ENCODE measurements around the gene MAMDC2.
"Not testable (repeated sequence)": the region's sequence is repeated elsewhere in the genome, so short reads cannot be mapped to it uniquely, and the experiment has no call there.

Gene MAMDC2

GRCh38 chr9:70217029-70217428, 173.4 kb downstream of the MAMDC2 start:
- no peak for DNase-seq

- no peak for DNase-seq
Observed at GRCh38 chr9:70218767-70219166, 175.1 kb downstream of the MAMDC2 start.

DNA sequence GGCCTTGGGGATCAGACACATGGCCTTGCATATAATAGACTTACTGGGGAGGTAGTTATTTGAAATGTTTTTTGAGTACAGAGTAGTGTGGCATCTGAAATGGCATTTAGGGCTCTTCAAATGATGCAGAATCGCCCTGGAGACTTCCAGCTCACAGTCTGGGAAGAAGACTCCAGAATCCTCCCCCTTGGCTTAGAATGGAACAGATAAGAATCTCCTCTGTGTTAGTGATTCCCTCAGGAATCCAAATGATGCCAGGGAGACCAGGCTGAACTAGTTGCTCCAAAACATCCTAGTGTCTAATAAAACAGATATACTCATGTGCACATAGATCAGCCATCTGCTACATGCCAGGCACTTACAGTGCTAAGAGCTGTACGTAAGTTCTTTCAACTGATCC, 176.6 kb downstream of the MAMDC2 start:
- no peak for DNase-seq

DNA sequence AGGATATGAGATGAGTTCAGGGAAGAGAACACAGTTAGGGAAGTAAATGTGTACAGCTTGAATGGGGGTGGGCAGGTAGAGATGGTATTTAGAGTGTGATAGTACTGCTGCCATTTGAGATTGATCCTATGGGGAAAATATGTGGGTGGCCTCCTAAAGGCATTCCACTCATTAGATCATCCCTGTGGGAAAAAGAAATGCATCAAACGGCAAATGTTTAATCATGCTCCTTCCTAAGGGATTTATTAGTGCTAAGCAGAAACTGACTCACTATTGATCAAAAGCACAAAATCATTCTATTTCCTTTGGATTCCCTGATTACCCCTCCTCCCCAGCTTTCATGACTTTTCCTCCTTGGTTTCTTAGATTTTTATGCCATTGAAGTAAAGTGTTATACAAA, 178.7 kb downstream of the MAMDC2 start:
- DNase-seq: no peak

DNA sequence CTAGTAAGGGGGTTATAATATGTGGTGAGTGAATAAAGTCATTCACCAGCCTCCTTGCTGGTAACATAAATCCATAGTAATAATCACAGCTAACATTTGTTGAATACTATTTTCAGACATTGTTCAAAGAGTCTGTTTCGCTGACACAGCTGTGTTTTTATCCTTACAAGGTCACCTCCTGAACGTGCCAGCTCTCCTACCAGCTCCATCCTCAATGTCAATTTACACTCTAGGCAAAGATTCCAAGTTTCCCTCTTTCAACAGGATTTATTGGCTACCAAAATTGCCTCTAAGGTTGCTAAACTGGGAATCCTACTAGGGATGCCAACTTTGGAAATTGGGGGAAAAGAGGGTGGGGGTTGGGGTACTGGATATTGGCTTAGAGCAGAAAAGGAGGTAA, 184.5 kb downstream of the MAMDC2 start:
- DNase-seq: no peak

- DNase-seq: no peak
Observed at GRCh38 chr9:70228611-70229010, 185.0 kb downstream of the MAMDC2 start.

DNA sequence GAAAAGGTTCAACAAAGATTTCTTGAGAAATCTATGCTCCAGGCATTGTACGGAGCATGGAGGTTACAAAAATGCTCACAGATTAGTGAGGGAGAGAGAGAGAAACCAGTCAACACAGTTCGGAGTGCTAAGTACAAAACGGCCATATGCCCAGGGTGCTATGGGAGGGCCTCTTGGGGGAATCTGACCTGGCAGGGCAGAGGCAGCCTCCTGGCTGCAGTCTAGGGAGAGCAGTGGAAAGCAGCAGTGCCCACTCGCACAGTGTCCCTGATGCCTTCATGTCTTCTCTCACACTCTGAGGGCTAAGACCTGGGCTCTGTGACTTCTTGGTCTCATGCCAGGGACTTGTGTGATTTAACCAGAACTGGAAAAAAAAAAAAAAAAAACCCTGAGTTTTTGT, 185.4 kb downstream of the MAMDC2 start:
- DNase-seq: no peak

DNA sequence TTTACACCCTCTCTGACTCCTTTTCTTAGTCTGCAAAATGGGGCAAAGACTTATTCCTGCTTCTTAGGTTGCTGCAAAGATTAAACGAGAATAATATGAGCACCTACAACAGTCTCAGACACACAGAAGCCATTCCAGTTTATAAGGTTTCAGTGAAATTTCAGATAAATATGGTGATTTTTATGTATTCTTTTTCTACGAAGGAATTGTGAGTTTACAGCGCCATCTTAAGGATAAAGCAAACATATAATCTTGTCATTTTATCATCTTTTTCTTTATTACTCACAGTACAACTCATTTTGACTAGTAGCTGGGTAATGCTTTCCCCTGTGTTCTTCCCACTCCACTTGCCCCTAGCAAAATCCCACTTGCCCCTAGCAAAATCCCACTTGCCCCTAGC, 185.9 kb downstream of the MAMDC2 start:
- no peak for DNase-seq

- DNase-seq: no peak
Observed at GRCh38 chr9:70232476-70232875, 188.8 kb downstream of the MAMDC2 start.

DNA sequence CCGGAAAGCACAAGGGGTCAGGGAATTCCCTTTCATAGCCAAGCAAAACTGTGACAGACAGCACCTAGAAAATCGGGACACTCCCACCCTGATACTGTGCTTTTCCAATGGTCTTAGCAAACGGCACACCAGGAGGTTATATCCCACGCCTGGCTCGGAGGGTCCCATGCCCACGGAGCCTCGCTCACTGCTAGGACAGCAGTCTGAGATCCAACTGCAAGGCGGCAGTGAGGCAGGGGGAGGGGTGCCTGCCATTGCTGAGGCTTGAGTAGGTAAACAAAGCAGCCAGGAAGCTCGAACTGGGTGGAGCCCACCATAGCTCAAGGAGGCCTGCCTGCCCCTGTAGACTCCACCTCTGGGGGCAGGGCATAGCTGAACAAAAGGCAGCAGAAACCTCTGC, 190.6 kb downstream of the MAMDC2 start:
- DNase-seq: not testable (repeated sequence)

- DNase-seq: not testable (repeated sequence)
Observed at GRCh38 chr9:70245952-70246351, 202.3 kb downstream of the MAMDC2 start.

GRCh38 chr9:70250221-70250620, 206.6 kb downstream of the MAMDC2 start:
- DNase-seq: no peak

- DNase-seq: no peak
Observed at GRCh38 chr9:70255486-70255885, 211.8 kb downstream of the MAMDC2 start.

- no peak for DNase-seq
Observed at GRCh38 chr9:70256123-70256551, 212.5 kb downstream of the MAMDC2 start.

GRCh38 chr9:70257502-70257901, 213.9 kb downstream of the MAMDC2 start:
- DNase-seq: no peak

DNA sequence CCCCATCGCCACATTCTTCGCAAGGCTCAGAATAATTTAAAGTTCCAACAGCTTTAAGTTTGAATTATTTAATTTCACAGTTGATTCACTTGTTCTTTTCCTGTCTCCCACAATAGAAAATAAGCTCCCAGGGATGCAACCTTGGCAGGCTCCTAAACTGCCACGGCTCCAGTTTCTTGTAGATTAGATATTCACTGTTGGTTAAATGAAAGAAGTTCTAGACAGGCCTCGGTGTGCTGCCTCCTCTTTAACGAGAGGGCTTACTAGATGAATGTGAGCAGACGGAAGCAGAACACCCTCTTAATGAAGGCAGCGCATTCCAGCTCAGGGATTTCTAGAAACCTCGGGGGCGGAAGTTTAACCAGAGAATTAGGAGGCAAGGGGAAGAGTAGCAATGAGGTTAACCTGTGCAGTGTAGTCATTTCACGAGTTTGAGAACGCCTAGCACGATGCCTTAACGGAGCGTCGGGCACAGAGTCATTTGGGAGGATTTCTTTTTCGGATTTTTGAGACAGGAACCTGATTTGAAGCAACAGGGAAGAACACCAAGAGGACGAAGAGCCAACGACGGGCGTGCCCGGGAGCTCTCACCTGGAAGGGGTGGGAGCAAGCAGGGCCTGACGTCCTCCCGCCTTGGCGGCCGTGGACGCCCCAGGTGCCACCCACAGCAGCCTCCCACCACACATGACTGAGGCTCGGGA, 214.5 kb downstream of the MAMDC2 start:
- peak in 2 of 4 experiments; percentile 38 to 47 for DNase-seq

- DNase-seq: peak; percentile 72 to 80 (median 76)
Observed at GRCh38 chr9:70258692-70259511, 215.3 kb downstream of the MAMDC2 start, which contains the start of gene SMC5. SMC5 (plus strand) TSS chr9:70258978; CDS start chr9:70259079, 101 bp downstream.

GRCh38 chr9:70259512-70259802, 215.8 kb downstream of the MAMDC2 start:
- no peak for DNase-seq

DNA sequence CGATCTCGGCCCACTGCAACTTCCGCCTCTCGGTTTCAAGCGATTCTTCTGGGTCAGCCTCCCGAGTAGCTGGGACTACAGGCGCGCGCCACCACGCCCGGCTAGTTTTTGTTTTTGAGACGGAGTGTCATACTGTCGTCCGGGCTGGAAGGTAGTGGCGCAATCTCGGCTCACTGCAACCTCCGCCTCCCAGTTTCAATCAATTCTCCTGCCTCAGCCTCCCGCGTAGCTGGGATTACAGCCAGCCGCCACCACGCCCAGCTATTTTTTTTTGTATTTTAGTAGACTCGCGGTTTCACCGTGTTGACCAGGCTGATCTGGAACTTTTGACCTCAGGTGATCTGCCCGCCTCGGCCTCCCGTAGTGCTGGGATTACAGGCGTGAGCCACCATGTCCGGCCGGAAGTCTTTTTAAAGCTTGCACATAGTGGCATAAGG, 216.4 kb downstream of the MAMDC2 start:
- no peak for DNase-seq

- no peak for DNase-seq
Observed at GRCh38 chr9:70260606-70261005, 217.0 kb downstream of the MAMDC2 start.

GRCh38 chr9:70261131-70261870, 217.7 kb downstream of the MAMDC2 start:
- no peak for DNase-seq

DNA sequence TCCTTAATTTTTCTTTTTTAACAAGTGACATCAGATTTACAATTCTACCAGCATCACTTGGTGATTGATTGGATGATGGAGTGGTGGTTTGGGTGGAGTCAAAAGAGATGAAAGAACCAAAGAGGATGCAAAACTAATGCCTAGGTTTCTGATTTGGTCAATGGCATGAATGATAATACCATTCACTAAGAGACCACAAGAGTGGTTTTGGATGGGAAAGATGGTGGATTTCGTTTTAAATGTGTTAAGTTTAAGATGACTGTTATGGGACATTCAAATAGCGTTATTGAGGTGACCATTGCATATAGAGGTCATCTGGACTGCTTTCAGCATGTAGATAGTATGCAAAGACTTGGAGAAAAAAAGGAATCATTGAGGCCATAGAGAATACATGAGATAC, 218.7 kb downstream of the MAMDC2 start:
- DNase-seq: no peak

- DNase-seq: no peak
Observed at GRCh38 chr9:70262948-70263347, 219.3 kb downstream of the MAMDC2 start.

GRCh38 chr9:70263421-70263820, 219.8 kb downstream of the MAMDC2 start:
- DNase-seq: no peak

Measured in activated CD4-positive, CD25-positive, alpha-beta regulatory T cell (primary cell).